Measurements from ENCODE around the gene ATP8B3.

ATP8B3 gene

GRCh38 chr19:1754018-1754635 lies 57.9 kb downstream of the ATP8B3 start:
- no peak for DNase-seq

GRCh38 chr19:1752757-1753728 lies 59.0 kb downstream of the ATP8B3 start, which contains the start of gene ONECUT3:
Gene ONECUT3, plus strand, starts transcription at chr19:1753506. Its CDS starts 157 bp downstream, at chr19:1753663.
- DNase-seq = no peak

GRCh38 chr19:1752009-1752756 lies 59.9 kb downstream of the ATP8B3 start:
- no peak for DNase-seq

- no peak for DNase-seq
Observed at GRCh38 chr19:1751367-1752008, 60.6 kb downstream of the ATP8B3 start.

GRCh38 chr19:1750343-1751021 lies 61.6 kb downstream of the ATP8B3 start:
- DNase-seq = no peak

- no peak for DNase-seq
Observed at GRCh38 chr19:1749373-1750342, 62.4 kb downstream of the ATP8B3 start.

GRCh38 chr19:1748873-1749341 lies 63.2 kb downstream of the ATP8B3 start:
- no peak for DNase-seq

GRCh38 chr19:1748115-1748872 lies 63.8 kb downstream of the ATP8B3 start:
- no peak for DNase-seq

- DNase-seq = no peak
Observed at GRCh38 chr19:1747285-1748114, 64.6 kb downstream of the ATP8B3 start.

GRCh38 chr19:1746401-1747284 lies 65.4 kb downstream of the ATP8B3 start:
- no peak for DNase-seq

GRCh38 chr19:1745589-1746031 lies 66.5 kb downstream of the ATP8B3 start:
- DNase-seq = no peak

- no peak for DNase-seq
Observed at GRCh38 chr19:1744822-1745563, 67.1 kb downstream of the ATP8B3 start.

GRCh38 chr19:1744133-1744665 lies 67.9 kb downstream of the ATP8B3 start:
- no peak for DNase-seq

GRCh38 chr19:1742989-1743696 lies 68.9 kb downstream of the ATP8B3 start:
- no peak for DNase-seq

- no peak for DNase-seq
Observed at GRCh38 chr19:1739960-1740629, 72.0 kb downstream of the ATP8B3 start.

GRCh38 chr19:1736927-1737326 lies 75.1 kb downstream of the ATP8B3 start:
- no peak for DNase-seq
